Ovary (tissue), 9 donors: ENCODE results near the gene LAMC3. TPM values are rescaled to one million over a fixed set of nuclear protein-coding genes. Genes with fewer than 3 reads are reported as not detected.

Experiments used
- DNase-seq, 5 donors: peaks; one replicate each; pipeline ENCODE4 v3.0.0-alpha.2; 2019 to 2020
- H3K27ac ChIP-seq, 2 donors: fragments of 200-600 bp; one replicate each; pipeline versions ENCODE4 v1.5.1 to v1.8.0; 2019 to 2022
- H3K27me3 ChIP-seq: fragments of 200-600 bp; one replicate; pipeline ENCODE4 v1.8.0; 2022
- H3K36me3 ChIP-seq: fragments of 200-600 bp; sonication (generic); one replicate; pipeline ENCODE4 v1.5.1; 2019
- H3K4me1 ChIP-seq: one replicate; pipeline ENCODE4 v1.8.1; 2013; ENCODE audit warnings: mild to moderate bottlenecking, moderate library complexity; ENCODE audit not compliant: insufficient read depth
- H3K4me3 ChIP-seq: fragments of 200-600 bp; sonication (generic); one replicate; pipeline ENCODE4 v1.5.1; 2017
- H3K9me3 ChIP-seq, 2 donors: fragments of 200-600 bp in 1 of 2; sonication (generic) in 1 of 2; one replicate each; pipeline versions ENCODE4 v1.5.1 to v1.8.1; 2013 to 2019; ENCODE audit warnings: mild to moderate bottlenecking in 1 of 2, moderate library complexity in 1 of 2
- EP300 ChIP-seq: sonication (generic); formaldehyde crosslinking; IDR thresholded peaks from one replicate; pipeline ENCODE4 v1.6.1; 2017; ENCODE audit warnings: antibody characterized with exemption
- POLR2A ChIP-seq: fragments of 450-650 bp; IDR thresholded peaks from one replicate; pipeline ENCODE4 v1.6.1; 2017; ENCODE audit warnings: antibody characterized with exemption, mild to moderate bottlenecking, moderate library complexity
- WGBS, 3 donors: extraction: QIAGEN DNeasy Blood & Tissue Kit in 1 of 3; methylation state at CpG; one replicate each; pipeline versions ENCODE4 v1.1.5 to v1.1.7; 2013 to 2017; 5-methylcytosine and 5-hydroxymethylcytosine counted together
- intact Hi-C, 4 donors: fragments of 100-400 bp; cut with DNase I; formaldehyde crosslinking; loops; one replicate each; pipeline versions ENCODE4 v1.11.0 to v1.15.1; 2022 to 2023
- polyA plus RNA-seq, 2 donors: library from polyadenylated mRNA; stranded (reverse); fragments of 200-250 nt in 1 of 2; fragments of 350-450 nt in 1 of 2; fragmentation: Illumina TruSeq in 1 of 2; extraction: RNeasy Lipid Tissue Mini Kit (QIAGEN cat#74804) in 1 of 2; gene quantifications; one replicate each; pipeline ENCODE4 v1.2.3, GENCODE V29; 2013 to 2014
- total RNA-seq, 7 donors: library from RNA; depleted of rRNA in 2 of 7; stranded (reverse); fragments of >200 nt in 2 of 7; fragmentation: NEBNext Ultra II Directional in 3 of 7; extraction: Animal tissue kit (Norgen Biotek cat#: 25700) in 3 of 7; gene quantifications; one replicate each; pipeline versions ENCODE4 v1.1.0 to v1.2.4, GENCODE V29; 2016 to 2023
- TF ChIP-seq, protein P1 (sequence below), 3 donors: fragments of 450-650 bp in 2 of 3; fragments of 200-600 bp in 1 of 3; IDR thresholded peaks; one replicate each; pipeline versions ENCODE4 v1.5.1 to v1.8.0; 2016 to 2022; ENCODE audit warnings: antibody characterized with exemption in 3 of 3, mild to moderate bottlenecking in 1 of 3
- donor health status: DM: no; HTN: no; CAD: no; lungs with moderate emphysema.
- donor health status: DM: no; HTN: no; CAD: no.
- donor health status: Bipolar disorder and iron deficiency.
- donor health status: DM: yes; HTN: yes; CAD: no.
- donor health status: DM: no; HTN: no; CAD: no.
- donor health status: DM: yes; HTN: yes; CAD: no.

LAMC3 gene
- total and polyA plus RNA-seq, 9 donors: 0.48 to 5.7 (median 1.8) TPM

DNA sequence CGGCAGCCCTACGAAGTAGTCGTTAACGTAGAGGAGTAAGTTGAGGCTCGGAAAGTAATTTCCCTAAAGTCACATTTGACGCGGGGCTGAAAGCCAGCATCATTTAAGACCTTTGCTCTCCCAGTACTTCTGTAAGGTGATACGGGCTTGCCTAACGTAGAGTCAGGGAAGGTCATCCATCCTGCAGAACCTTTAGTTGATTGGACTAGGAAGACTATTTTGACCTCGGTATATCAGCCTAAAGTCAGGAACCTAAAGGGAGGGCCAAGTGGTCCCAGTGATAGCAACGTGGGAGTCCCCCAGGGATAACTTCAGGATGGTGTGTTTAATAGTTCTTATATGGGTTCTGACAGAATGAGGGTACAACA is 117.1 kb downstream of the LAMC3 start:
- WGBS, 3 donors: 0% methylated on average over 11 of the region's 11 CpGs
- Histone ChIP-seq H3K27ac (no peak overlapping the region), H3K9me3 (no peaks in the 10 kb centered on the region), H3K36me3 (no peaks in the 10 kb centered on the region), H3K27me3 (no peaks in the 10 kb centered on the region), H3K4me3 (peak overlapping the region; percentile 81), H3K4me1 (peaks cover 6% of the 10 kb centered on the region)
- intact Hi-C loops: no loop called here
- DNase-seq: no peak
- TF ChIP-seq POLR2A: no peak
- TF ChIP-seq EP300: no peak
- TF ChIP-seq, protein P1, sequence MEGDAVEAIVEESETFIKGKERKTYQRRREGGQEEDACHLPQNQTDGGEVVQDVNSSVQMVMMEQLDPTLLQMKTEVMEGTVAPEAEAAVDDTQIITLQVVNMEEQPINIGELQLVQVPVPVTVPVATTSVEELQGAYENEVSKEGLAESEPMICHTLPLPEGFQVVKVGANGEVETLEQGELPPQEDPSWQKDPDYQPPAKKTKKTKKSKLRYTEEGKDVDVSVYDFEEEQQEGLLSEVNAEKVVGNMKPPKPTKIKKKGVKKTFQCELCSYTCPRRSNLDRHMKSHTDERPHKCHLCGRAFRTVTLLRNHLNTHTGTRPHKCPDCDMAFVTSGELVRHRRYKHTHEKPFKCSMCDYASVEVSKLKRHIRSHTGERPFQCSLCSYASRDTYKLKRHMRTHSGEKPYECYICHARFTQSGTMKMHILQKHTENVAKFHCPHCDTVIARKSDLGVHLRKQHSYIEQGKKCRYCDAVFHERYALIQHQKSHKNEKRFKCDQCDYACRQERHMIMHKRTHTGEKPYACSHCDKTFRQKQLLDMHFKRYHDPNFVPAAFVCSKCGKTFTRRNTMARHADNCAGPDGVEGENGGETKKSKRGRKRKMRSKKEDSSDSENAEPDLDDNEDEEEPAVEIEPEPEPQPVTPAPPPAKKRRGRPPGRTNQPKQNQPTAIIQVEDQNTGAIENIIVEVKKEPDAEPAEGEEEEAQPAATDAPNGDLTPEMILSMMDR (IDR thresholded peaks at IDR 0.05): no peak

DNA sequence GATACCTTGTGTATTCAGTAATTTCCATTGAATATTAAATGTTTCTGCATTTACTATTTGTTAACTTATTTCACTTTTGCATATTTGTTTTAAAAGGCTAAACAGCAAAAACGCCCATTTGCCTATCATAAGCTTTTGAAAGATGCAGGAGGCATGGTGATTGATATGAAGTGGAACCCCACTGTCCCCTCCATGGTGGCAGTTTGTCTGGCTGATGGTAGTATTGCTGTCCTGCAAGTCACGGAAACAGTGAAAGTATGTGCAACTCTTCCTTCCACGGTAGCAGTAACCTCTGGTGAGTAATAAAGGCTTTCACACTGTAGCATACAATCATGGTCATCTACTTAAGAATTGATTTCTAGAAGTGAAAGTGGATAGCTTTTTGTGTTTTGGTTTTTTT is 120.2 kb downstream of the LAMC3 start:
- Histone ChIP-seq H3K4me1 (peaks cover 6% of the 10 kb centered on the region), H3K9me3 (no peaks in the 10 kb centered on the region), H3K27ac (no peak overlapping the region), H3K27me3 (no peaks in the 10 kb centered on the region), H3K36me3 (no peaks in the 10 kb centered on the region), H3K4me3 (no peak overlapping the region)
- intact Hi-C loops: no loop called here
- TF ChIP-seq POLR2A: no peak
- TF ChIP-seq, protein P1 (IDR thresholded peaks at IDR 0.05): no peak
- no peak for TF ChIP-seq EP300
- 77 to 83% (median 79%) methylated on average over 3 of the region's 3 CpGs for WGBS, 3 donors
- no peak for DNase-seq

DNA sequence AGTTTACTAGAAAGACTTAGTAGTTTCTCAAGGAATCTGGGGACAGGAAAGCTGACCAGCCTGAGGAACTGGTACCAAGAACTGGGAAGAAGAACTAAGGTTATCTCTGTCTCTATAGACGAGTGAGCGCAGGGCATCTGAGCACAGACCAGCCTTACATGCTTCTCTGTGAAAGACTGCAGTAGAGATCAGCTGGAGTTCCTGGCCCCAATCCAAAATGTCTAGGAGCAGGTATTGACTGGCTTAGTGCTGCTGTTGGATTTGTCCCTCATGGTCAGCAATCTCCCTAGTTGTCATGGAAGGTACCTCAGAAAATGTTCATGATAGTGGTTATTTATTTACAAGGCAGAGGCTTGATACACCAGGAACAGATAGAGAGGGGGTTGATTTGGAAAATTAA is 129.7 kb downstream of the LAMC3 start:
- 89 to 96% (median 93%) methylated on average over 2 of the region's 2 CpGs for WGBS, 3 donors

DNA sequence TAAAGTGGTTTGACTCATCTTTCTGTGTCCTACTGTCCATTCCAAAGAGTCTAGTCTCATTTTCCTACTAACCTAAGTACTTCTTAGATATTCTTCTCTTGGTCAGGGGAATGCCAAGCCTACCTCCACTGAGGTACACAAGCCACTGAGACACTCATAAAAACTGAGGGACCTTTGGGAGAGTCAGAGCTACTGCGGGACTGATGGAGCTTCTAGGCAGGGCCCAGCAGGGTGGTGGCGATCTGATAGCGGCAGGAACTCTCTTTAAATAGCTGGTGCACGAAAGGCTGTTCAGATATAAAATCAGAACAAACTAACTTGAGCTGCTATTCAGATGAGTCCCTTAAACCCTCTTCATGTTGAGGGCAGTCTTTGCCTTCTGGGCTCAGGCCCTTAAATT is 131.1 kb downstream of the LAMC3 start:
- Histone ChIP-seq H3K4me3 (no peak overlapping the region), H3K27ac (no peak overlapping the region), H3K4me1 (no peaks in the 10 kb centered on the region), H3K27me3 (no peaks in the 10 kb centered on the region), H3K9me3 (no peaks in the 10 kb centered on the region), H3K36me3 (no peaks in the 10 kb centered on the region)
- TF ChIP-seq POLR2A (no peak), EP300 (no peak)
- TF ChIP-seq, protein P1 (IDR thresholded peaks at IDR 0.05): no peak
- no peak for DNase-seq
- WGBS, 3 donors: 92 to 97% (median 97%) methylated on average over 4 of the region's 4 CpGs
- intact Hi-C loops: no loop called here

More for the DNA sequence above, 129.7 kb downstream of the LAMC3 start:
- no peaks in the 10 kb centered on the region for H3K27me3 ChIP-seq
- DNase-seq: no peak
- TF ChIP-seq EP300: no peak
- H3K36me3 ChIP-seq: no peaks in the 10 kb centered on the region
- no peaks in the 10 kb centered on the region for H3K4me1 ChIP-seq
- no peak overlapping the region for H3K27ac ChIP-seq
- no peaks in the 10 kb centered on the region for H3K9me3 ChIP-seq
- H3K4me3 ChIP-seq: no peak overlapping the region
- intact Hi-C loops: no loop called here

DNA sequence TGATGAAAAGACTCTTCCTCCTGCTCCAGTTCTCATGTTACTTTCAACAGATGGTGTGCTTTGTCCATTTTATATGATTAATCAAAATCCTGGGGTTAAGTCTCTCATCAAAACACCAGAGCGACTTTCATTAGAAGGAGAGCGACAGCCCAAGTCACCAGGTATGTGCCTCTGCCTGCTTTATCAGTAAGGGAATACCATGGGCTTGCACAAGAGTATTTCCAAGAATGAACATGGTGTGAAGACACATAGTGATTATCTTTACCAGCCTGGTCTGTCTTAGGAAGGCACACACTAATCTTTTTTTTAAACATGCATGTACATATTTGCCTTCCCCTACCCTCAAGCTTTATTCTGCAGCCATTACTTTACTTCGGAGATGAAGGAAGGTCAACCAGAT is 131.6 kb downstream of the LAMC3 start:
- H3K9me3 ChIP-seq: no peaks in the 10 kb centered on the region
- intact Hi-C loops: no loop called here
- no peak for DNase-seq
- H3K4me1 ChIP-seq: no peaks in the 10 kb centered on the region
- H3K4me3 ChIP-seq: no peak overlapping the region
- TF ChIP-seq POLR2A: no peak
- TF ChIP-seq EP300: no peak
- TF ChIP-seq, protein P1 (IDR thresholded peaks at IDR 0.05): no peak
- H3K27ac ChIP-seq: no peak overlapping the region
- 83 to 94% (median 94%) methylated on average over 3 of the region's 3 CpGs for WGBS, 3 donors
- no peaks in the 10 kb centered on the region for H3K36me3 ChIP-seq
- no peaks in the 10 kb centered on the region for H3K27me3 ChIP-seq
